Endothelial cell of umbilical vein (primary cell): ENCODE results near the gene NPDC1. TPM values are rescaled to one million over a fixed set of nuclear protein-coding genes. Genes with fewer than 3 reads are reported as not detected.

Experiments used
- BruUV-seq: library from RNA; stranded (reverse); fragments of 400-500 nt; replicated peaks from 2 replicates; lab custom pipeline; 2021; lab: Mats Ljungman, UMichigan
- CTCF ChIA-PET: fragments of 300-600, 350-600 bp; sonication (Branson Sonifier 250); formaldehyde crosslinking; loops from one replicate; lab custom pipeline; 2021; ENCODE audit warnings: antibody characterized with exemption, inconsistent platforms; lab: Charles Lee
- POLR2A ChIA-PET: fragments of 300-600, 350-600 bp; sonication (Branson Sonifier 250); formaldehyde crosslinking; loops from one replicate; lab custom pipeline; 2021; ENCODE audit warnings: antibody characterized with exemption, inconsistent platforms; lab: Charles Lee
- DNase-seq: peaks from one replicate; pipeline ENCODE4 v3.0.0-alpha.2; 2011; ENCODE audit warnings: low read depth, low spot score
- FAIRE-seq: peaks from 2 replicates; lab custom pipeline; 2011; peaks lifted over from hg19 to GRCh38; lab: Jason Lieb, UNC
- H2AFZ ChIP-seq: 2 replicates; pipeline ENCODE4 v1.6.0; 2012; ENCODE audit warnings: low read depth, low read length, control low read depth, inconsistent platforms
- H3K27ac ChIP-seq: 2 replicates; pipeline ENCODE4 v1.5.1; 2011; ENCODE audit warnings: low read depth, mild to moderate bottlenecking, control low read depth, low read length, moderate library complexity; ENCODE audit not compliant: insufficient read depth
- H3K27me3 ChIP-seq, 2 experiments: 2 replicates each; pipeline versions ENCODE4 v1.6.0 to v1.6.1; 2011; ENCODE audit warnings: low read length in 2 of 2, mixed read lengths in 1 of 2; ENCODE audit not compliant: control insufficient read depth in 2 of 2, insufficient read depth in 2 of 2
- H3K36me3 ChIP-seq, 2 experiments: 2 replicates in 1 of 2; 3 replicates in 1 of 2; pipeline ENCODE4 v1.5.1; 2011; ENCODE audit warnings: low read length in 2 of 2, mild to moderate bottlenecking in 1 of 2, moderate library complexity in 1 of 2; ENCODE audit not compliant: control insufficient read depth in 2 of 2, insufficient read depth in 2 of 2; ENCODE audit errors: extremely low read depth in 1 of 2
- H3K4me1 ChIP-seq: 3 replicates; pipeline ENCODE4 v1.5.1; 2011; ENCODE audit warnings: mild to moderate bottlenecking, low read length; ENCODE audit not compliant: control insufficient read depth, insufficient read depth; ENCODE audit errors: extremely low read depth
- H3K4me2 ChIP-seq: 2 replicates; pipeline ENCODE4 v1.6.1; 2011; ENCODE audit warnings: low read length, control low read depth, mixed read lengths; ENCODE audit not compliant: insufficient read depth
- H3K4me3 ChIP-seq, 3 experiments: fragments of 200-600 bp in 1 of 3; sonication (generic), shearing (Covaris generic) in 1 of 3; replicated peaks in 1 of 3; 2 replicates each; pipeline ENCODE4 v1.5.1; 2011 to 2016; ENCODE audit warnings: control low read depth in 3 of 3, low read length in 3 of 3, mild to moderate bottlenecking in 2 of 3, inconsistent platforms in 1 of 3, low read depth in 1 of 3, moderate library complexity in 1 of 3; ENCODE audit not compliant: insufficient read depth in 1 of 3
- H3K79me2 ChIP-seq: 2 replicates; pipeline ENCODE4 v1.6.0; 2012; ENCODE audit warnings: low read length, inconsistent platforms; ENCODE audit not compliant: control insufficient read depth, insufficient read depth
- H3K9ac ChIP-seq: replicated peaks from 2 replicates; pipeline ENCODE3; 2011; ENCODE audit warnings: low read length, control low read depth; ENCODE audit not compliant: insufficient read depth; ENCODE audit errors: extremely low read depth
- H3K9me1 ChIP-seq: replicated peaks from 3 replicates; pipeline ENCODE4 v1.6.0; 2011; ENCODE audit warnings: mild to moderate bottlenecking, low read length; ENCODE audit not compliant: control insufficient read depth, insufficient read depth; ENCODE audit errors: extremely low read depth
- H3K9me3 ChIP-seq: replicated peaks from 2 replicates; pipeline ENCODE4 v1.5.1; 2012; ENCODE audit warnings: low read length, inconsistent platforms; ENCODE audit not compliant: control insufficient read depth, insufficient read depth
- H4K20me1 ChIP-seq: replicated peaks from 2 replicates; pipeline ENCODE3; 2011; ENCODE audit warnings: mild to moderate bottlenecking, low read length; ENCODE audit not compliant: control insufficient read depth, insufficient read depth; ENCODE audit errors: extremely low read depth
- EZH2 ChIP-seq: IDR thresholded peaks from 2 replicates; pipeline ENCODE4 v1.6.1; 2012; ENCODE audit warnings: borderline replicate concordance, low read depth, mild to moderate bottlenecking, moderate library complexity, low read length, inconsistent platforms; ENCODE audit not compliant: severe bottlenecking
- FOS ChIP-seq: IDR thresholded peaks from 2 replicates; pipeline ENCODE4 v1.6.1; 2011; ENCODE audit warnings: mild to moderate bottlenecking, low read length, moderate library complexity, borderline replicate concordance; ENCODE audit not compliant: insufficient read depth
- GATA2 ChIP-seq: IDR thresholded peaks from 2 replicates; pipeline ENCODE4 v1.7.0; 2011; ENCODE audit warnings: low read depth, mild to moderate bottlenecking, moderate library complexity, mixed read lengths, low read length; ENCODE audit not compliant: insufficient read length, insufficient read depth
- JUN ChIP-seq: IDR thresholded peaks from 2 replicates; pipeline ENCODE4 v1.6.1; 2011; ENCODE audit warnings: borderline replicate concordance, low read depth; ENCODE audit not compliant: insufficient read length, insufficient read depth
- MYC ChIP-seq: IDR thresholded peaks from one replicate; pipeline ENCODE4 v1.6.1; 2011; ENCODE audit warnings: mild to moderate bottlenecking, low read depth, low read length
- POLR2A ChIP-seq: IDR thresholded peaks from 2 replicates; pipeline ENCODE4 v1.6.1; 2012; ENCODE audit warnings: low read depth, mild to moderate bottlenecking, control low read depth, low read length
- POLR2AphosphoS5 ChIP-seq: IDR thresholded peaks from 2 replicates; pipeline ENCODE4 v1.6.1; 2012; ENCODE audit warnings: low read depth, mild to moderate bottlenecking, control low read depth, low read length, moderate library complexity; ENCODE audit not compliant: insufficient read depth
- dilution Hi-C: fragments of 300-500 bp; cut with MboI; formaldehyde crosslinking; loops from one replicate; pipeline ENCODE4 v1.15.0; 2019; ENCODE audit warnings: low sequenced_read_pairs; ENCODE audit not compliant: extremely low pct_ligation_motif_present
- intact Hi-C: fragments of 100-400 bp; cut with micrococcal nuclease; formaldehyde crosslinking; loops from one replicate; pipeline ENCODE4 v1.10.0; 2022
- polyA plus RNA-seq, 4 experiments: library from polyadenylated mRNA; depleted of rRNA in 3 of 4; stranded (reverse) in 3 of 4; unstranded in 1 of 4; fragments of >200 nt; gene quantifications; 2 replicates each; pipeline versions ENCODE4 v1.2.1 to v1.2.3, GENCODE V29; 2011 to 2012; ENCODE audit warnings: missing spikeins in 1 of 4
- total RNA-seq: library from RNA; stranded (reverse); gene quantifications from 2 replicates; pipeline ENCODE4 v1.2.3, GENCODE V29; 2021
- TF ChIP-seq, protein P1 (sequence below), 2 donors: IDR thresholded peaks; 1 replicate in 1 of 2; 2 replicates in 1 of 2; pipeline ENCODE4 v1.5.1; 2011; ENCODE audit warnings: low read length in 2 of 2, mild to moderate bottlenecking in 2 of 2, moderate library complexity in 2 of 2, control low read depth in 1 of 2, inconsistent platforms in 1 of 2, low read depth in 1 of 2; ENCODE audit not compliant: insufficient read depth in 1 of 2; ENCODE audit errors: extremely low read depth in 1 of 2
- TF ChIP-seq, protein P2 (sequence below): IDR thresholded peaks from 2 replicates; pipeline ENCODE4 v1.6.1; 2011; ENCODE audit not compliant: insufficient read depth, insufficient read length

NPDC1 gene
- total and polyA plus RNA-seq, 2 donors (not counting 3 experiments of a cell fraction or from before 2014, with no cell fraction given): 115 to 181 TPM

DNA sequence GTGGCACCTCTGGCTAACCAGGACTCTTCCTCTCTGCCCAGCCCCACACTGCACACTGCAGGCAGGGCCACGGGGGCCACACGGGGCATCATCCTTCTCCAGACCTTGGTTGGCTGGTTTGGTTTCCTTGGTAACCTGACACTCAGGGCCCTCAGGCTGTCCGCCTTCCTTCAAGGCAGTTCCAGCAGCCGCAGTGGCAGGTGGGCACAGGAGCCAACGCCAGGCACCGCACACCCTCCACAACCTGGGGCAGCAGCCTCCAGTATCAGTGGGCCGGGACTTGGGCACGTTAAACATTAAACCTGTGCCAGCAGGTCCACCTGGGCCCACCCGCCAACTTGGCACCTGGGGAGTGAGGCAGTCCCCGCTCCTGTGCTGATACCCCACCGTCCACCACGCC lies 1.9 kb downstream of the NPDC1 start:
- ChIA-PET CTCF (interaction anchor here (1.6 to 5.2 kb wide), 5 partner anchors 8 to 96 kb away, joined by 4 to 58 read pairs (median 8); no protein-coding TSS in a partner anchor), POLR2A (no interaction called here)
- Histone ChIP-seq H4K20me1 (no peaks in the 10 kb centered on the region), H2AFZ (no peak overlapping the region), H3K4me3 (peak overlapping the region in 1 of 3 experiments; percentile 54), H3K36me3 (peaks cover 0 to 13% of the 10 kb centered on the region in 2 experiments), H3K9me3 (no peaks in the 10 kb centered on the region), H3K9ac (no peak overlapping the region), H3K27ac (no peak overlapping the region), H3K4me2 (peak overlapping the region; percentile 56), H3K27me3 (no peaks in the 10 kb centered on the region), H3K9me1 (no peaks in the 10 kb centered on the region), H3K79me2 (peaks cover 33% of the 10 kb centered on the region), H3K4me1 (peaks cover 41% of the 10 kb centered on the region)
- dilution Hi-C loops (no loop called here), intact Hi-C loops (loop anchor here (2.0 kb wide), 1 partner anchor 15 kb away; the partner anchor contains the start of gene ABCA2)
- DNase-seq: no peak
- no peak for FAIRE-seq
- no peak for TF ChIP-seq EZH2
- no peak for TF ChIP-seq POLR2AphosphoS5
- TF ChIP-seq, protein P1, sequence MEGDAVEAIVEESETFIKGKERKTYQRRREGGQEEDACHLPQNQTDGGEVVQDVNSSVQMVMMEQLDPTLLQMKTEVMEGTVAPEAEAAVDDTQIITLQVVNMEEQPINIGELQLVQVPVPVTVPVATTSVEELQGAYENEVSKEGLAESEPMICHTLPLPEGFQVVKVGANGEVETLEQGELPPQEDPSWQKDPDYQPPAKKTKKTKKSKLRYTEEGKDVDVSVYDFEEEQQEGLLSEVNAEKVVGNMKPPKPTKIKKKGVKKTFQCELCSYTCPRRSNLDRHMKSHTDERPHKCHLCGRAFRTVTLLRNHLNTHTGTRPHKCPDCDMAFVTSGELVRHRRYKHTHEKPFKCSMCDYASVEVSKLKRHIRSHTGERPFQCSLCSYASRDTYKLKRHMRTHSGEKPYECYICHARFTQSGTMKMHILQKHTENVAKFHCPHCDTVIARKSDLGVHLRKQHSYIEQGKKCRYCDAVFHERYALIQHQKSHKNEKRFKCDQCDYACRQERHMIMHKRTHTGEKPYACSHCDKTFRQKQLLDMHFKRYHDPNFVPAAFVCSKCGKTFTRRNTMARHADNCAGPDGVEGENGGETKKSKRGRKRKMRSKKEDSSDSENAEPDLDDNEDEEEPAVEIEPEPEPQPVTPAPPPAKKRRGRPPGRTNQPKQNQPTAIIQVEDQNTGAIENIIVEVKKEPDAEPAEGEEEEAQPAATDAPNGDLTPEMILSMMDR (IDR thresholded peaks at IDR 0.05; ENCODE audit: extremely low read depth in 1 of 2, insufficient read depth in 1 of 2, low read depth in 1 of 2, low read length in 2 of 2): no peak
- TF ChIP-seq GATA2: no peak
- no peak for TF ChIP-seq FOS
- no peak for TF ChIP-seq JUN
- no peak for TF ChIP-seq POLR2A
- no peak for TF ChIP-seq MYC
- TF ChIP-seq, protein P2, sequence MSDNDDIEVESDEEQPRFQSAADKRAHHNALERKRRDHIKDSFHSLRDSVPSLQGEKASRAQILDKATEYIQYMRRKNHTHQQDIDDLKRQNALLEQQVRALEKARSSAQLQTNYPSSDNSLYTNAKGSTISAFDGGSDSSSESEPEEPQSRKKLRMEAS: no peak
- no TSS peak for BruUV-seq
